GM12892 (cell line): ENCODE data around the gene CAMTA1.

Experiments used
- POLR2A ChIP-seq: IDR thresholded peaks from 2 replicates; pipeline ENCODE4 v1.6.1; 2011; ENCODE audit warnings: low read depth, low read length, control low read depth
- POLR2AphosphoS5 ChIP-seq: IDR thresholded peaks from 2 replicates; pipeline ENCODE4 v1.6.1; 2011; ENCODE audit warnings: low read depth, low read length, control low read depth
- TAF1 ChIP-seq: IDR thresholded peaks from 2 replicates; pipeline ENCODE4 v1.6.1; 2011; ENCODE audit warnings: low read depth, mild to moderate bottlenecking, control low read depth, low read length, borderline replicate concordance

DNA sequence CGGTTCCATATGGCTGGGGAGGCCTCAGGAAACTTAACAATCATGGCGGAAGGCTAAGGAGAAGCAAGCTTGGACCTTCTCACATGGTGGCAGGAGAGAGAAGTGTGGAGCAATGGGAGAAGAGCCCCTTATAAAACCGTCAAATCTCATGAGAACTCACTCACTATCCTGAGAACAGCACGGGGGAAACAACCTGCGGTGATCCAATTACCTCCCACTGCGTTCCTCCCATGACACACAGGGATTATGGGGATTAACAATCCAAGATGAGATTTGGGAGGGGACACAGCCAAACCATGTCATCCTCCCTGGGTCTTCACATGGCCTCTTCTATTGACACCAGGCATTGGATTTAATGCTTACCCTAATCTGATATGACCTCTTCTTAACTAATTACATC lies 530.7 kb downstream of the CAMTA1 start:
- no peak for TF ChIP-seq TAF1
- TF ChIP-seq POLR2A = no peak
- no peak for TF ChIP-seq POLR2AphosphoS5
